CD4-positive, alpha-beta memory T cell (primary cell): Measurements from ENCODE around the gene NUMB. TPM values are rescaled to one million over a fixed set of nuclear protein-coding genes. Genes with fewer than 3 reads are reported as not detected.

Experiments
- CTCF ChIA-PET: fragments of 350-600 bp; sonication (Branson Sonifier 250); formaldehyde crosslinking; loops from one replicate; lab custom pipeline; 2021; ENCODE audit warnings: inconsistent platforms; ENCODE audit not compliant: partially characterized antibody; lab: Charles Lee
- POLR2A ChIA-PET: fragments of 350-600 bp; sonication (Branson Sonifier 250); formaldehyde crosslinking; loops from one replicate; lab custom pipeline; 2021; ENCODE audit not compliant: partially characterized antibody; lab: Charles Lee
- DNase-seq, 5 donors: peaks; one replicate each; pipeline versions ENCODE4 v3.0.0 to v3.0.0-alpha.2; 2020 to 2022; ENCODE audit warnings: mixed read lengths in 1 of 5
- H3K27ac ChIP-seq: one replicate; pipeline ENCODE4 v1.7.0; 2013; ENCODE audit warnings: low read depth, low read length
- H3K27me3 ChIP-seq: 2 replicates; pipeline ENCODE4 v1.7.0; 2013; ENCODE audit warnings: mild to moderate bottlenecking, low read length, moderate library complexity; ENCODE audit not compliant: insufficient read depth
- H3K36me3 ChIP-seq: 2 replicates; pipeline ENCODE4 v1.7.0; 2013; ENCODE audit warnings: mild to moderate bottlenecking, low read length, moderate library complexity; ENCODE audit not compliant: insufficient read depth
- H3K4me1 ChIP-seq: 2 replicates; pipeline ENCODE4 v1.7.0; 2013; ENCODE audit warnings: mild to moderate bottlenecking, low read length, moderate library complexity; ENCODE audit not compliant: insufficient read depth
- H3K4me3 ChIP-seq, 2 donors: one replicate each; pipeline ENCODE4 v1.7.0; 2013; ENCODE audit warnings: low read length in 2 of 2, mild to moderate bottlenecking in 1 of 2
- H3K9me3 ChIP-seq, 2 donors: one replicate each; pipeline ENCODE4 v1.7.0; 2013; ENCODE audit warnings: low read length in 2 of 2, control low read depth in 1 of 2; ENCODE audit not compliant: control insufficient read depth in 1 of 2
- H3K27ac Mint-ChIP-seq, 7 donors: one replicate each; pipeline ENCODE4 v1.8.0; 2020 to 2021; ENCODE audit warnings: mixed read lengths in 7 of 7, mild to moderate bottlenecking in 6 of 7, inconsistent platforms in 3 of 7, moderate library complexity in 3 of 7
- H3K27me3 Mint-ChIP-seq, 2 donors: one replicate each; pipeline ENCODE4 v1.8.0; 2020 to 2021; ENCODE audit warnings: mixed read lengths in 2 of 2
- H3K36me3 Mint-ChIP-seq, 2 donors: one replicate each; pipeline ENCODE4 v1.8.0; 2020 to 2021; ENCODE audit warnings: mixed read lengths in 2 of 2, inconsistent platforms in 1 of 2, mild to moderate bottlenecking in 1 of 2
- H3K4me1 Mint-ChIP-seq, 4 donors: one replicate each; pipeline ENCODE4 v1.8.0; 2020 to 2021; ENCODE audit warnings: mixed read lengths in 4 of 4, mild to moderate bottlenecking in 1 of 4
- H3K4me3 Mint-ChIP-seq, 8 donors: one replicate each; pipeline ENCODE4 v1.8.0; 2020 to 2021; ENCODE audit warnings: mixed read lengths in 8 of 8, mild to moderate bottlenecking in 7 of 8, moderate library complexity in 6 of 8, inconsistent platforms in 3 of 8
- H3K9me3 Mint-ChIP-seq, 8 donors: one replicate each; pipeline ENCODE4 v1.8.0; 2020 to 2021; ENCODE audit warnings: mixed read lengths in 8 of 8, mild to moderate bottlenecking in 5 of 8, inconsistent platforms in 3 of 8, moderate library complexity in 1 of 8
- intact Hi-C: fragments of 100-400 bp; cut with micrococcal nuclease; formaldehyde crosslinking; loops from one replicate; pipeline ENCODE4 v1.15.1; 2023
- polyA plus RNA-seq, 2 donors: library from polyadenylated mRNA; unstranded; fragments of 300-500 nt; fragmentation: Illumina TruSeq; gene quantifications; one replicate each; pipeline ENCODE4 v1.2.3, GENCODE V29; 2021
- total RNA-seq, 2 experiments: library from RNA; stranded (reverse); gene quantifications; one replicate each; pipeline ENCODE4 v1.2.3, GENCODE V29; 2021

The NUMB gene
- total and polyA plus RNA-seq, 4 experiments from 2014 or later, result 31.1 to 47.3 (median 45.7) TPM

DNA sequence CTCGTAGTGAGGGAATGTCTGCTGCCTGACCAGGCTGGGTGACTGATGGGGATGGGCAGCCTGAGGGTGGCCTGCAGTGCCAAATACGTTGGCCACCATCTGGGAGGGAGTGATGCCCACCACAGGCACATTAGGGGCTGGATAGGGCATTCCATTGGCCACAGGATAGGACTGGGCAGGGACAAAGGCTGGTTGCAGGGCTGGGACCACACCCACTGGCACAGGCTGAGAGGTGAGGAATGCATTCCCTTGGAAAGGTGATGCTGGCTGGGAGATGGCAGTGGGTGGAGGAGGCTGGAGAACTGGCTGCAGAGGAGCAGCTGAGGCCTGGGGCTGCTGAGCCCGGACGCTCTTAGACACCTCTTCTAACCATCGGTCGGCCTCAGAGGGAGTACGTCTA lies 181.5 kb downstream of the NUMB start:
- H3K36me3 ChIP-seq, result peaks cover 29% of the 10 kb centered on the region
- Mint-ChIP-seq H3K36me3 (peaks cover 60% of the 10 kb centered on the region in 2 donors), H3K27me3 (no peaks in the 10 kb centered on the region), H3K27ac (peak overlapping the region in 1 of 7 donors; percentile 75), H3K4me3 (no peak overlapping the region), H3K4me1 (peaks cover 0 to under 1% (median under 1%) of the 10 kb centered on the region in 4 donors), H3K9me3 (no peaks in the 10 kb centered on the region)
- no peaks in the 10 kb centered on the region for H3K27me3 ChIP-seq
- POLR2A ChIA-PET, result no interaction called here
- no peak overlapping the region for H3K4me3 ChIP-seq
- CTCF ChIA-PET, result no interaction called here
- DNase-seq, result no peak
- H3K4me1 ChIP-seq, result no peaks in the 10 kb centered on the region
- intact Hi-C loops, result no loop called here
- no peak overlapping the region for H3K27ac ChIP-seq
- H3K9me3 ChIP-seq, result no peaks in the 10 kb centered on the region

DNA sequence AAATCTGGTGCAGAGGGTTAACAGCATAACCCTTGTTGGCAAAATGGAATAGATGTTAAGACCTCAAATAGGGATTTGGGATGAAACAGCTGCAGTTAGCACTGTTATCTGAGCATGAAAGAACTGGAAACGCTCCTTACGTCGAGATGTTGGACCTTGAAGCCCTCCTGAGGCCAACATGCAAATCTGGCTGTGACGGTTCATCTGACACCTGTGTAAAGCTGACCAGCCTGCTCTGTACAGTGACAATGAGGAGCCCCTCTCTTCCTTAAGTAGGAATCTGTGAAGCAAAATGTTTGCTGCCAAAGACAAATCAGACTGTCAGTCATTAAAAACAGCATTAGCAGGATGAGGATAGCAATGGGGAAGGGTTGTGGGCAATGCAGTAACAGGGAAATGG lies 184.5 kb downstream of the NUMB start:
- H3K4me3 Mint-ChIP-seq, result no peak overlapping the region
- Histone ChIP-seq H3K9me3 (no peaks in the 10 kb centered on the region), H3K27me3 (no peaks in the 10 kb centered on the region), H3K36me3 (peaks cover 14% of the 10 kb centered on the region), H3K4me3 (no peak overlapping the region), H3K27ac (no peak overlapping the region), H3K4me1 (no peaks in the 10 kb centered on the region)
- H3K36me3 Mint-ChIP-seq, result peaks cover 39 to 40% of the 10 kb centered on the region in 2 donors
- peaks cover 0 to 1% of the 10 kb centered on the region in 2 donors for H3K27me3 Mint-ChIP-seq
- POLR2A ChIA-PET, result no interaction called here
- no peaks in the 10 kb centered on the region for H3K9me3 Mint-ChIP-seq
- H3K27ac Mint-ChIP-seq, result no peak overlapping the region
- DNase-seq, result no peak
- CTCF ChIA-PET, result no interaction called here
- peaks cover 6 to 17% (median 9%) of the 10 kb centered on the region in 4 donors for H3K4me1 Mint-ChIP-seq
- intact Hi-C loops, result no loop called here

DNA sequence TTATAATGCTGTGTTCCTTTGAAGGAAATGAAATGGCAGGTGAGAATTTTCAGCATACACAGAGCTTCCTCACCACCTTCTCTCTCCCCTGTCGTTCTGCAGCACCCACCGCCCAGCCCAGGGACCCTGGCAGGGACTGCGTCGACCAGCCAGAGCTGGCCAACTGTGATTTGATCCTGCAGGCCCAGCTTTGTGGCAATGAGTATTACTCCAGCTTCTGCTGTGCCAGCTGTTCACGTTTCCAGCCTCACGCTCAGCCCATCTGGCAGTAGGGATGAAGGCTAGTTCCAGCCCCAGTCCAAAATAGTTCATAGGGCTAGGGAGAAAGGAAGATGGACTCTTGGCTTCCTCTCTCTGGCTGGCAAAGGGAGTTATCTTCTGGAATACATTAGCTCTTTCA lies 186.0 kb downstream of the NUMB start:
- CTCF ChIA-PET, result no interaction called here
- Mint-ChIP-seq H3K4me3 (no peak overlapping the region), H3K27ac (no peak overlapping the region), H3K36me3 (peaks cover 35 to 39% of the 10 kb centered on the region in 2 donors), H3K27me3 (peaks cover 0 to 1% of the 10 kb centered on the region in 2 donors), H3K4me1 (peaks cover 6 to 18% (median 9%) of the 10 kb centered on the region in 4 donors), H3K9me3 (no peaks in the 10 kb centered on the region)
- intact Hi-C loops, result no loop called here
- POLR2A ChIA-PET, result no interaction called here
- Histone ChIP-seq H3K27ac (no peak overlapping the region), H3K4me3 (no peak overlapping the region), H3K36me3 (peaks cover 14% of the 10 kb centered on the region), H3K9me3 (no peaks in the 10 kb centered on the region), H3K27me3 (no peaks in the 10 kb centered on the region), H3K4me1 (no peaks in the 10 kb centered on the region)
- no peak for DNase-seq

DNA sequence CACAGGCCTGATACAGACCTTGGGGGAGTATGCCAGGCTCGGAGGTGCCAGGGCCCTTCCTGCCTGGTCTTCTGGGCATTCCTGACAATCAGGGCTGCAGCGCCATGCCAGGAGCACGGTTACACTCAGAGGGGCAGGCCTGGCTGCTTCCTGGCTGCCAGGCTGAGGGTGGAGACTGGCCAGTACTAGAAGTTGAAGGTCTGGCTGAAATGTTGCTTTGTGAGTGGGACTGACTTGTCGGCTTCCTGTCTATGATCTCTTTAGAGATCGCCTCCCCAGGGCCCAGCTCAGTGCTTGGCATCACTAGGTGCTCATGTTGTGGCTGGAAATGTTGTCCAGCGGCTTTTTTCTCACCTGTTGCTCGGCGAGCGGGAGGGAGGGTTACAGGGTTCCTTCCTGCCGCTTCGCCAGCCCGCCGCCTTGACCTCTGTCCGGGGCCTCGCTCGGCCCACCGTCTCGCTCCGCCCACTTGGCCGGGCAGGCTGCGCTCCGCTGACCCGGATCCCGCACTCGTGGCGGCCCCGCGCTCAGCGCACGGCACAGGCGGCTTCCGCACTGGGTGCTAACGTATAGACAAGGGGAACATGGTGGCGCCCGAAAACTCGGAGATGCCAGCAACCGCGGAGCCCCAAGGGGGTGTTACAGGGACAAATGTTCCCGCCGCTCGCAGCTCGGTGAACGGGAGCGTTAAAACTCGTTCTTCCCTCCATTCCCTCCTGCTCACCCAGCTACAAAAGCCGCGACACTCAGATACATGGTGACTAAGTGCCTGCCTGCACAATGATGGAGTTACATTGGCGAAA lies 188.4 kb downstream of the NUMB start:
- no peak overlapping the region for H3K27ac ChIP-seq
- H3K36me3 ChIP-seq, result no peaks in the 10 kb centered on the region
- peaks cover 6 to 18% (median 9%) of the 10 kb centered on the region in 4 donors for H3K4me1 Mint-ChIP-seq
- no peak overlapping the region for H3K4me3 ChIP-seq
- no peaks in the 10 kb centered on the region for H3K9me3 ChIP-seq
- no peaks in the 10 kb centered on the region for H3K9me3 Mint-ChIP-seq
- intact Hi-C loops, result no loop called here
- peaks cover 0 to 1% of the 10 kb centered on the region in 2 donors for H3K27me3 Mint-ChIP-seq
- H3K4me3 Mint-ChIP-seq, result peak overlapping the region; percentile 7 to 76 (median 58)
- H3K36me3 Mint-ChIP-seq, result peaks cover 15 to 19% of the 10 kb centered on the region in 2 donors
- peak overlapping the region in 4 of 7 donors; percentile 3 to 74 (median 36) for H3K27ac Mint-ChIP-seq
- no peaks in the 10 kb centered on the region for H3K27me3 ChIP-seq
- ChIA-PET POLR2A (no interaction called here), CTCF (interaction anchor here (0.6 to 0.8 kb wide), 2 partner anchors 25 to 417 kb away, joined by 3 read pairs; no protein-coding TSS in a partner anchor)
- H3K4me1 ChIP-seq, result no peaks in the 10 kb centered on the region
- DNase-seq, result no peak

DNA sequence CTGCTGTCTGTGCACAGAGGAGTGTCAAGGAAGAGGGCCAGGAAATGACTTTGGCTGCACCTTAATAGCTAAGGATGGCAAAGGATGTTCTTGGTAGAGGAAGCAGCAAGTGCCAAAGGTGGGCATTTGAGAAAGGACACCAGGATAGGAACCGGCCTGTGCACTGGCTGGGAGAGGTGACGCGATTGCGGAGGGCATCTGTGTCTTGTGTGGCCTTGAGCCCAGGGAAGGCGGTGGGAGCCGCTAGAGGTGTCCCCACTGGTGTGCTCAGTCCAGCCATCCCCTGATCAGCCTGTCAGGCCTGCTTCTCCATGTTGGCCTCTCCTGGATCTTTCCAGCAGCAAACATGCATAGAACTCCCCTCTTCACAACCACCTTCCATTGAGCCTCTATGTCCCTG lies 190.9 kb downstream of the NUMB start:
- no peak overlapping the region for H3K4me3 Mint-ChIP-seq
- peaks cover 4 to 6% of the 10 kb centered on the region in 2 donors for H3K36me3 Mint-ChIP-seq
- H3K27me3 Mint-ChIP-seq, result peaks cover 0 to 1% of the 10 kb centered on the region in 2 donors
- no peaks in the 10 kb centered on the region for H3K4me1 ChIP-seq
- H3K27ac ChIP-seq, result no peak overlapping the region
- intact Hi-C loops, result no loop called here
- H3K27me3 ChIP-seq, result no peaks in the 10 kb centered on the region
- H3K36me3 ChIP-seq, result no peaks in the 10 kb centered on the region
- H3K9me3 ChIP-seq, result no peaks in the 10 kb centered on the region
- no peaks in the 10 kb centered on the region for H3K9me3 Mint-ChIP-seq
- DNase-seq, result no peak
- ChIA-PET CTCF (interaction anchor here (0.7 kb wide), 1 partner anchor 28 kb away, joined by 3 read pairs; no protein-coding TSS in a partner anchor), POLR2A (no interaction called here)
- no peak overlapping the region for H3K4me3 ChIP-seq
- H3K4me1 Mint-ChIP-seq, result peaks cover 6 to 18% (median 9%) of the 10 kb centered on the region in 4 donors
- peak overlapping the region in 1 of 7 donors; percentile 25 for H3K27ac Mint-ChIP-seq

DNA sequence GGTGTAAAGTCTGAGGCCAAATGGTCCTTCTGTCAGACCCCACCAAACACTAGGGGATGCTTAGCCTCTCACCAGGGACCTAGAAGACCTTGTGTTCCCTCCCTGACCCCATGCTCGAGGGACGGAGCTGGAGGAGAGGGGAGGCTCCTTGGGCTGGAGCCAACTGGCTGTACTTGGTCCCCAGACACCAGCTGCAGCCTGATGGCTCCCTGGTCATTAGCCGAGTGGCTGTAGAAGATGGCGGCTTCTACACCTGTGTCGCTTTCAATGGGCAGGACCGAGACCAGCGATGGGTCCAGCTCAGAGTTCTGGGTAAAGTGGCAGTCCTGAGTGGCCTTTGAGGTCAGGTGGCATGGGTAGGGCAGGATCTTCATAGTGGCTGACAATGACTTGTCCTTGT lies 192.0 kb downstream of the NUMB start:
- Mint-ChIP-seq H3K4me3 (no peak overlapping the region), H3K4me1 (peaks cover 6 to 18% (median 9%) of the 10 kb centered on the region in 4 donors), H3K36me3 (no peaks in the 10 kb centered on the region), H3K27ac (peak overlapping the region in 1 of 7 donors; percentile 12), H3K27me3 (peaks cover 0 to 1% of the 10 kb centered on the region in 2 donors), H3K9me3 (no peaks in the 10 kb centered on the region)
- Histone ChIP-seq H3K4me3 (no peak overlapping the region), H3K9me3 (no peaks in the 10 kb centered on the region), H3K27me3 (no peaks in the 10 kb centered on the region), H3K27ac (no peak overlapping the region), H3K4me1 (no peaks in the 10 kb centered on the region), H3K36me3 (no peaks in the 10 kb centered on the region)
- CTCF ChIA-PET, result no interaction called here
- intact Hi-C loops, result no loop called here
- DNase-seq, result no peak
- POLR2A ChIA-PET, result no interaction called here

DNA sequence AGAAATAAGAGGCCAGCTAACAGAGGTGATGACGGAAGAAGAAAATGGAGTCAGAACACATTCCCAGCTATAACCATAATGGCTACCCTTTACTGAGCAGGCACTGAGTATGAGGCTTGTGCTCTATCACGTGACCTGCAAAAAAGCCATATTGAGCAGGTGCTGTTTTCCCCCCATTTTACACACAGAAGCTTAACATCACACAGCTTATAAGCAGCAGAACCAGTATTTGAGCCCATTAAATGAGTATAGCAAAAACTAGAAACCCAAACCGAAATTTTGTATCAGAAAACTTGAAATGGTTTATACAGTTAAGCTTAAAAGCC lies 192.7 kb downstream of the NUMB start:
- no peaks in the 10 kb centered on the region for H3K4me1 ChIP-seq
- Mint-ChIP-seq H3K36me3 (no peaks in the 10 kb centered on the region), H3K9me3 (no peaks in the 10 kb centered on the region), H3K27ac (no peak overlapping the region), H3K4me3 (no peak overlapping the region), H3K4me1 (peaks cover 5 to 15% (median 7%) of the 10 kb centered on the region in 4 donors), H3K27me3 (peaks cover 0 to 1% of the 10 kb centered on the region in 2 donors)
- H3K36me3 ChIP-seq, result no peaks in the 10 kb centered on the region
- ChIA-PET CTCF (no interaction called here), POLR2A (no interaction called here)
- no peak overlapping the region for H3K27ac ChIP-seq
- intact Hi-C loops, result no loop called here
- H3K9me3 ChIP-seq, result no peaks in the 10 kb centered on the region
- no peak overlapping the region for H3K4me3 ChIP-seq
- no peaks in the 10 kb centered on the region for H3K27me3 ChIP-seq
- no peak for DNase-seq
